Fibroblast of upper back skin (primary cell): ENCODE measurements around the gene KRT23.
"Not testable (repeated sequence)": the region's sequence is repeated elsewhere in the genome, so short reads cannot be mapped to it uniquely, and the experiment has no call there.

ENCODE experiments used
- DNase-seq: peaks from one replicate; pipeline ENCODE4 v3.0.0-alpha.2; 2013

The KRT23 gene

GRCh38 chr17:40949418-40949817 lies 12.0 kb upstream of the KRT23 start:
- no peak for DNase-seq

DNA sequence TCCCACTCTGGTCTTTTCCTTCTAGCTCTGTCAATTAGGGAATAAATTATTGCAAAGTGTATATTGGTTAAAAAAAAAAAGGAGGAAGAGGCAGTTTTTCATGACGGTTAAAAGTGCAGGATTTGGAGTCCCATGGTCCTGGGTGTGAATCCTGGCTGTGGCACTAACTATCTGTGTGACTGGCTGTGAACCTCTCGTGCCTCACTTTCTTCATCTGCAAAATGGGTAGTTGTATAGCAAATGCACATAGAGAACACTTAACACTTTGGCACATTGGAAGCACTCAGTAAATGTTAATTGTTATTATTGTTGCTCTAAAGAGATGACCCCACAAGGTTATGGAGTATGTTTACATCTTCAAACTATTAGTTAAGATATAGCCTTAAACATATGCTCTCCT lies 10.5 kb upstream of the KRT23 start:
- no peak for DNase-seq

DNA sequence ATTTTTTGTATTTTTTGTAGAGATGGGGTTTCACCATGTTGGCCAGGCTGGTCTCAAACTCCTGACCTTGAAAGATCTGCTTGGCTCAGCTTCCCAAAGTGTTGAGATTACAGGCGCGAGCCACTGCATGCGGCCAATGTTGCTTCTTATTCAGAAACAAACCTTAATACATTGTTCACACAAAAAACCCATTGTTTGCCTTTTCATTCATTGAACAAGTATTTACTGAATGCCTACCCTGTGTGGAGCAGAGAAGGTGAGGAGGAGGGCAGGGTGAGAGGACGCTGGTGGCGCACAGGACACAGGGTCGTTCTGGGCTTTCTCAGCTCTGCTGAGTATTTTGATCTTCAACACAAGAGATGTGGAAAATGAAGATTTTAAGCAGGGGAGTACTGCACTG lies 8.0 kb upstream of the KRT23 start:
- DNase-seq, result no peak

- no peak for DNase-seq
These were observed 7.1 kb upstream of the KRT23 start for GRCh38 chr17:40944531-40944930.

DNA sequence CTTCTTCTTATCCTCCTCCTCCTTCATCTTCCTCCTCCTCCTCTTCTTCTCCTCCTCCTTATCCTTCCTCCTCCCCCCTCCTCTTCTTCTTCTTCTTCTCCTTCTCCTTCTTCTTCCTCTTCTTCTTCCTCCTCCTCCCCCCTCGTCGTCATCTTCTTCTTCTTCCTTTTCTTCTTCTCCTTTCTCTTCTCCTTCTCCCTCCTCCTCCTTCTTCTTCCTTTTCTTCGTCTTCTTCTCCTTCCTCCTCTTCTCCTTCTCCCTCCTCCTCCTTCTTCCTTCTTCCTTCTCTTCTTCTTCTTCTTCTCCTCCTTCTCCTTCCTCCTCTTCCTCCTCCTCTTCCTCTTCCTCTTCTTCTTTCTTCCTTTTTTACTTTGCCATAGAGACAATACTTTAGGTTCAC lies 5.1 kb upstream of the KRT23 start:
- DNase-seq, result no peak

DNA sequence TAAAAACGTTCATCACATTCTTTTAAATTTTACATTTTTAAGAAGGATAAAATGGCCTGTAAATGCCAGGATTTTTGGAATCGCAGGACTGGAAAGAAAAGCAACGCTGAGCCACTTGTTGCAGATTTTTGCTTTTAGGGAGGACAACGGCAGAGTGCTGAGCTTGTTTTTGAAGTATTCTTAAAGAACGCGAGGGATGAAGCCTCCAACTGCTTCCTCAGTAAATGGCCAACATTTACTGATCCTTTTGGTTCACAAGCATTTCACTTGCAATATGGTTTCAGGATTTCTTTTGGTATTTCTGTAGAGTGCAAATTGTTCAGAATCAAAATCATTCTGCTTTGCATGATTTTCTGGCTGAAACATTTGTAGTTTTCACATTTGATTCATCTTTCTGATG lies 2.8 kb upstream of the KRT23 start:
- no peak for DNase-seq

DNA sequence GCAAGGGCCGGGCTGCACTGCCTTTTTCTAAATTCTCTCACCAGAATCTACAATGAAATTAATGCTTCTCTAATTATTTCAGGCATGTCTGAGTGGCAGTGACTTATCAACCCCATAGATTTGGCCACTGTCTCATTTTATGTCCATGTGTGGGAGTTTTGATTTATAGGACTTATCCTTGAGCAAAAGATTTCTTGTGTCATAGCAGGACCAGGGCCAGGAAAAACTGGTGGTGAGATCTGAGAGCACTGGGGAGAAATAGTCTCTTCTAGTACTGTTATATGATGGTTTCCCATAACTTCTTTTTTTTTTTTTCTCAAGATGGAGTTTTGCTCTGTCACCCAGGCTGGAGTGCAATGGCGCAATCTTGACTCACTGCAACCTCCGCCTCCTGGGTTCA lies 1.5 kb upstream of the KRT23 start:
- peak; percentile 41 for DNase-seq

- DNase-seq, result no peak
These were observed 470 bp downstream of the KRT23 start for GRCh38 chr17:40936976-40937375.

GRCh38 chr17:40936437-40936971 lies 942 bp downstream of the KRT23 start:
- no peak for DNase-seq

DNA sequence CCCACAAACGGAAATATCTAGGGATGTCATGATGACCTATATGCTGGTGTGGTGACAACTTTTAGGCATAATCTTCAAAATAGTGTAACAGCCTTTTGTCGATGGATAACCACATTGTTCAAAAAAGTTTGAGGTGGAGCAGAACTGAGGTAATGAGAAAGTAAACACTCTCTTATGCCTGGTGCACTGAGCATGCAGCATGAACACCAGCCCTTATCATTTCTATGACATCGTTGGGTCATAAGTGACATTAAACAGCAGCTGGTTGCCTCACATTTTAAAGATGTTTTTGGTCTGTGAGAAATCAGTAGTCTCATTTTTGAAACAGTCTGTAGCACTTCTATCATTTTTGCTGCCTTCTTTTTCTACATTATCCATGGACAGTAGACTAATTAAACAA lies 1.8 kb downstream of the KRT23 start:
- DNase-seq, result no peak

DNA sequence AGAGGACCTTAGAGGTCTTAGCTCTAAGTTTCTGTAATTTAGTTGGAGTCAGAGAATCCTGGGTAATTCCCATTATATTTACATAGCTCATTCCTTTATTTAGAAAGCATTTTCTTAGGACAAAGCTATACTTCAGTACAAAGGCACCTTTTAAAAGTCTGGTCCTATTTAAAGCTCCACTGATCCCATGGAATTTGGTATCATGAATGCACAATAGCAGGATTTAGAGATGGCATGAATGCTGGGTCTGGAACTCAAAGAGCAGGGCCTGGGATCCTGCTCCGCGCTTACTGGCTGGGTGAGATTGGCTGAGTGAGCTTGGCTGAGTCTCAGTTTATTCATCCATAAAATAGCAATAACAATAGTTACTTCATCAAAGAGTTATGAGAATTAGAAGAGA lies 4.8 kb downstream of the KRT23 start:
- DNase-seq, result no peak

DNA sequence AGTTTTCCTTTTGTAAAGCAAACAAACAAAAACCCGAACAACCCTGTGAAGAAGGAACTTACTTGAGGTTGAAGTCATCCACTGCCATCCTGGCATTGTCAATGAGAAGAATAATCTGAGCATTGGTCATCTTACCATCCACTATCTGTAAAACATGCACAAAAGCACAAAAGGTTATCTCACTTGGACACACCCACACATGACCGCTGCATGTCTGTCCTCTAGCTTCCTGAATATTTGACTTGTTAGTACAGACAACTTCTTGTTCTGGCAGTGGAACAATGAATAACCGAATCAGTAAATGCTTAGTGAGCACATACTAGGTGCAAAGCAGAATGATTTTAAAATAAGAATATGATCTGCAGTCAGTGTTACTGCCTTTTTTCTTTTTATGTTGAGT lies 6.1 kb downstream of the KRT23 start:
- no peak for DNase-seq

GRCh38 chr17:40926341-40926740 lies 11.1 kb downstream of the KRT23 start:
- DNase-seq, result no peak

GRCh38 chr17:40922239-40922638 lies 15.2 kb downstream of the KRT23 start:
- peak; percentile 71 for DNase-seq

DNA sequence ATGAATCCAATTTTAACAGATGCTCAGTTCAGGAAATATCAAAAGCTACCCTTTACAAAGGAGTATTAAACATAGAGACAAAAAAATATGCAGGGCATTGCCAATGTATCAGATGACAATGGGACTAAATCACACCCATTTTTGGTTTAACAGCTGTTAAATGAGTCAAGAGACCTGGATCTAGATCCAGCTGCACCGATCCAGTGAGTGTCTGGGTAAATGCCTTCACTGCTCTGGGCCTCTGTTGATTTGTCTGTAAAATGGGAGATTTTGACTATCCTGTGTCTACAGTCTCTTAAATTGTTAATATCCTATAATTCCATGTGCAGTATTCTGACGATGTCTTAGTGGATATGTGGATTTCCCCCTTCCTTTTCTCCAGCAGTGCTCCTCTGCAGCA lies 16.4 kb downstream of the KRT23 start:
- DNase-seq, result no peak

- DNase-seq, result not testable (repeated sequence)
These were observed 20.3 kb downstream of the KRT23 start for GRCh38 chr17:40917116-40917515.

DNA sequence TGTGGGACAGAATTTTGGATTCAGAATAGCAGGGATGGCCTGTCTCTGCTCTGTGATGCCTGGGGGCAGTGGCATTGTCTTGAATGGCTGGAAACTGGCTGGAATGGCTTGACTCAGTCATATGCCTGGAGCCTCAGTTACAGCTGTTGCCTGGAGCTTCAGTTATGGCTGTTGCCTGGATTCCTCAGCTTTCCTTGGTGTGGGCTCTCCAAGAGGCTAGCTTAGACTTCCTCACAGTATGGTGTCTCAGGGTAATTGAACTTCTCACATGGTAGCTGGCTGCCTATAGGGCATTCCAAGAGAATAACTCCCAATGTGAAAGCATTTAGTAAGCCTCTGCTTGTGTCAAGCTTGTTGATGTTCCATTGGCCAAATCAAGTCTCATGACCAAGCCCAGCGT lies 21.1 kb downstream of the KRT23 start:
- no peak for DNase-seq

DNA sequence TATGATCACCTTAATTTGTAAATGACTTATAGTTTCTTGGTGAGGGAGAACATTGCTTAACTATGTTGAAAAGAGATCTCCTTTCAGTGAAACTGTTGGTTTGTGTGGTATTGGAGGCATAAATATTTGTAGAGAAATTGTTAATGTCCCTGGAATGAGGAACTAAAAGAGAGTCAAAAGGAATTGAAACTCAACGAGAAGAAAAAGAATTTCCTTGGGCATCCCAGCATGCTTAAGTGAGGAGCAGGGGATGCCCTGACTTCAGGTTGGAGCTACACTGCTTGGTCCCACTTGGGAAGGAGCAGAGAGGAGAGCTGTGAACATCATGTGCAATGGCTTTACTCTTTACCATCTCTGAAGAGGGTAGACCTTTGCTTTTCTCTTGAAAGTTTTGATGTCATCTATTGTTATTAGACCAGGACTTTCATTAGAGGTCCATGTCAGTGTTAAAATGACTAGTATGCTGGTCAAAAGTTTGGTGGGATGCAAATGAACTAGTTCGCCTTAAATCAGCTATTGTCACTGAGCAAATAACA lies 21.7 kb downstream of the KRT23 start:
- DNase-seq, result peak; percentile 62

DNA sequence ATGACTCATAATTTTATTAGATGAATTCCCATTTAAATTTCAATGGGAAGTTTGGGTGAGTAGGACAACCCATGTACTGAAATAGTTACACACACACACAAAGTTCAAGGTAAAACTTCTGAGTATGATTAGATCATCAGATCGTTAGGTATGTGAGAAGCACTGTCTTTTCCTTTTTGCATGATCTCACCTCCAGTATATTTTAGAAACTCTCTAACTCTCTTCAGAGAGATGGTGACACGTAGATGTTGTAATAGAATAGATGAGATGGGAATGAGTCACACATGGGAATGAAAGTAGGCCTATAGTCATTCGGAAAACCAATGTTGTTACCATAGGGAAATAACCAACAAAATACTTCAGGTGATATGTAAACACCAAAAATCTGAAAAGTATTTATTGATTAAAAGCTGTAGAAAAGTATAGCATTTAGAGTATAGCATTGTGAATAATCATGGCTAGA lies 22.2 kb downstream of the KRT23 start:
- DNase-seq, result peak; percentile 94

DNA sequence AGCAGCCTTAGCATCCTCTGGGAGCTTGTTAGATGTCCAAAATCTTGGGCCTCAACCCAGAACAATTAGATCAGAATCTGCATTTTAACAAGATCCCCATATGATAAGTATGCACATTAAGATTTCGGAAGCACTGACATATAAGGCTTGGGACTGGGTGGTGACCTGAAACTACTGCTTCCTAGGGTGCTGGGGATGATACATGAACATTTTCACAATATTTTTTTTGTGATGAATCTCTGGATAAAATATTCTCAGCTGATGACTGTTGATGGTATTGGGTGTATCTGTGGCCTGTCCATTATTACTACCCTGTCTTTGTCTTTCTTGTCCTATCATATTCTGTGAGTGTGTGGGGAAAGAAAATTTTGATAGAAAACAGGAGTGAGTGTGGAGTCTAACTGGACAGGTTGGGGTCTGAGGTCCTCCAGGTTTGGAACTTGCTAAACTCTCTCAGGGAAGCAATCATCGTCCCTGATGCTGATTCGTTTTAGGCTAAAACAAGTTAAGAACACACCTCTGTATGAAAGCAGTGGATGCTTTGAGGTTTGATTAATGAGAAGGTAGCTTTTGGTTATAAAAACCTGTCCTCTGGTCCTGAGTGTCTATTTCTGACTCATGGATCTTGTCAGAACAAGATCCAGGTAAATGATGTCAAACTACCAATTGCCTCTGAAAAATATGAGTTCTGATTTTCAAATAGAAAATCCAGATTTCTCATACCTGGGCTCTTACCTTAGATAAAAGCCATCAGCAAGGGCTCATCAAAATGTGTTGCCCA lies 23.2 kb downstream of the KRT23 start:
- DNase-seq, result no peak

GRCh38 chr17:40912486-40913210 lies 24.8 kb downstream of the KRT23 start:
- DNase-seq, result no peak

- peak; percentile 93 for DNase-seq
These were observed 27.0 kb downstream of the KRT23 start for GRCh38 chr17:40910441-40910841.

DNA sequence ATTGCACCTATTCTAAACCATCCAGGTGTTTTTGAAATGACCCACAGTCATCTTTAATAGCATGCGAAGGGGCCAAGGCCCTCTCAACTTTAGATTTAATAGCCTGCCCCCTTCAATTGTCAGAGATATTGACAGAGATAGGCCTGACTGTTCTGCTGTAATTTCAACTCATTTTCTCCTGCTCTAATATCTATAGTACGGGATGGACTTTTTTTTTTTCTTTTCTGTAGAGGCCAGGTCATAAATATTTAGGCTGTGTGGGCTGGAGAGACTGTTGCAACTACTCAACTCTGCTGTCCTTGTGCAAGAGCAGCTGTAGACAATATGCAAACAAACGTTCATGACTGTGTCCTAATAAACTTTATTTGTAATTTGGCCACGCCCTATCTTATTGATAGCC lies 27.7 kb downstream of the KRT23 start:
- peak; percentile 65 for DNase-seq

DNA sequence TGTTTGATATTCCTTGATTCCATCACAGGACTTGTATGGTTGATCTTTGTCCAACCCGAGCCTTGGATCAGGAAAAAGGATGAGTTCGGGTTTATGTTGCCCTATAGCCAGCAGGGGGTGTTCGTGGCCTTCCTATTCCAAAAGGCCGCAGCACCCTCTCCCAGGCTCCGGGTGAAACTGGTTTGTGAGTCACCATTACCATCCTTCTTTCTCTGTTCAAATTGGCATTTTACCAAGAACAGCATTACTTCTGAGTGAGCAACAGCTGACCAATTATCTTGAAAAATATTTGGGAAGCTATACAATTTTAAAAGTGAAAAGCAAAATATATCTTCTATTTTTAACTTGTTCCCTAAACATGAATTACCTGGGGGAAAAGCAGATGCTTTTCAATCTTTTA lies 28.1 kb downstream of the KRT23 start:
- DNase-seq, result peak; percentile 98
